Mucosa of stomach (tissue), 1 donor: ENCODE results near the gene LPAR1.

ENCODE experiments used
- H3K27me3 ChIP-seq: one replicate; pipeline ENCODE4 v1.7.0; 2013; ENCODE audit warnings: mild to moderate bottlenecking, low read length; ENCODE audit not compliant: control insufficient read depth, insufficient read depth
- H3K36me3 ChIP-seq: one replicate; pipeline ENCODE4 v1.7.0; 2013; ENCODE audit warnings: low read length; ENCODE audit not compliant: control insufficient read depth, insufficient read depth
- H3K4me1 ChIP-seq: one replicate; pipeline ENCODE4 v1.7.0; 2013; ENCODE audit warnings: mild to moderate bottlenecking, low read length; ENCODE audit not compliant: control insufficient read depth, insufficient read depth
- H3K4me3 ChIP-seq: one replicate; pipeline ENCODE4 v1.7.0; 2013; ENCODE audit warnings: low read length
- H3K9ac ChIP-seq: one replicate; pipeline ENCODE4 v1.7.0; 2013; ENCODE audit warnings: mild to moderate bottlenecking, low read length, moderate library complexity
- H3K9me3 ChIP-seq: one replicate; pipeline ENCODE4 v1.7.0; 2013; ENCODE audit warnings: mild to moderate bottlenecking, low read length, moderate library complexity; ENCODE audit not compliant: control insufficient read depth
- donor health status: Pancreatic carcinoma.

LPAR1 gene, protein sequence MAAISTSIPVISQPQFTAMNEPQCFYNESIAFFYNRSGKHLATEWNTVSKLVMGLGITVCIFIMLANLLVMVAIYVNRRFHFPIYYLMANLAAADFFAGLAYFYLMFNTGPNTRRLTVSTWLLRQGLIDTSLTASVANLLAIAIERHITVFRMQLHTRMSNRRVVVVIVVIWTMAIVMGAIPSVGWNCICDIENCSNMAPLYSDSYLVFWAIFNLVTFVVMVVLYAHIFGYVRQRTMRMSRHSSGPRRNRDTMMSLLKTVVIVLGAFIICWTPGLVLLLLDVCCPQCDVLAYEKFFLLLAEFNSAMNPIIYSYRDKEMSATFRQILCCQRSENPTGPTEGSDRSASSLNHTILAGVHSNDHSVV

DNA sequence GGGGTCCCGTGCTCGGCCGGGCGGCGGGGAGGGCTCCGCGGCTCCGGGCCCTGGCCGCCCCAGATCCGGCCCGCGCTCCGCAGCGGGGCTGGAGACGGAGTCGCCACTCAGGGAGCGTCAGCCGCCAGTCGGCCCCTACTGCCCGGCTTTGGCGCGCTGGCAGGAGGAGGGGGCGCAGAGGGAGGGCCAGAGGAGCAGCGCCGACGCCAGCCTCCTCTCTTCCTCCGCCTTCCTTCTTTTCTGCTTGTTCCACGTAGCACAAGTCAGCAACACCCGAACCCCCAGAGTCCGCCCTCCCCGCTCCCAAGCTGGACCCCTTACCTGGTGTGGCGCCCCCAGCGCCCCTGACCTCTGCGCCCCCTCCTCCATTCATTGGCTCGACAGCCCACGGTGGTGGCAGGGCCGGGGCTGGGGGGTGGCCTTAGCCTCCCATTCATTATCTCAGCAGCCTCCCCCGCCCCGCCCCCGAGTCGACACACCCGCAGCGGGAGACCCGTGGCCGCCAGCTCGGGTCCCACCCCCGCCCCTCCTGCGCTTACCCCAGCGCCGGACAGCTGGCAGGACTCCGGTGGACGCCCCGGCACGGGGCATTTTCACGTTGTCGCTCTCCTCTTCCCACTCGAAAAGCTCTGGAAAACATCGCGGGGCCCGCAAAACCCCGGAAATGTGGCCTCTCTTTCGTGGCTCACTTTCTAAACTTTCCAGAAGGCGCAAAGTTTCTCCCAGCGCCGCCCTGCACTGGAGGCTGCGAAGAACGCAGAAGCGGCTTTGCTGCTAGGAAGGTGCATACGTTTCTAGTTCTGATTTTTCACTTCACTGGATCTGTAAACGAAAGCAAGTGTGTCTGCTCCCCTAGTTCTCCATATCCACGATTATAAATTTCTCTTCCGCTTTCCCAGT lies at the start of gene LPAR1:
LPAR1 (minus strand) TSS at position 140 of the 900 bp plus-strand sequence. CDS start 66,353 bp downstream, outside the sequence.
- no peaks in the 10 kb centered on the region for H3K9me3 ChIP-seq
- peaks cover 15% of the 10 kb centered on the region for H3K4me1 ChIP-seq
- peak within 1 kb of the TSS; percentile 65 for H3K4me3 ChIP-seq
- H3K27me3 ChIP-seq: no peaks in the 10 kb centered on the region
- no peaks in the 10 kb centered on the region for H3K36me3 ChIP-seq
- peak within 1 kb of the TSS; percentile 83 for H3K9ac ChIP-seq

DNA sequence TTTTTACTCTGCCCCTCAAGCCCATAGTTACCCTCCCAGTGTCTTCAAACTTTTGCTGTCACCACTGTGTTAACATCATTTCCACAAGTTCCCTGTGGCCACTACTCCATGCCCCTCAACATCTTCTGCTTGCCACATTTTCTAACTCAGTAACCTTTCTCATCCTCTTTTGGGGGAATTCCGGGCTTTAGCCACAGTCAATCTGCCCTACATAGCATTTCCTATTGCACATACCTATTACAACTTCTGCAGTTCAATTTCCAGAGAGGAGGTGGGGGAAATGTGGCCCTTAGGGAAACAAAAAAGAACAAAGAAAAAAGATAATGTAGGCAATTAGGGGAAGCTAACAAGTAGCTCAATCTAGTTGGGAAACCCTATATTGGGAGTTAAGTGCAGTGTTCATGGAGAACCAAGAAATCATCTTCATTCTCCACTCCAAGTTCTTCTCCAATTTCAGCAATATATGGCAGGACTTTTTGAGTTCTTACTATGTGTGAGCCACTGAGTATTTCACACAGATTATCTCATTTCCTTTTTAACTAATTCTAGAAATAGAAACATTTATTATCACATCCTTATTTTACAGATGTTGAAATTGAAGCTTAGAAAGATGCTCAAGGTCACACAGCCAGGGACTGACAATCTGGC lies 40.2 kb upstream of the LPAR1 start:
- H3K27me3 ChIP-seq: no peaks in the 10 kb centered on the region
- no peak overlapping the region for H3K4me3 ChIP-seq
- H3K36me3 ChIP-seq: no peaks in the 10 kb centered on the region
- no peaks in the 10 kb centered on the region for H3K4me1 ChIP-seq
- no peaks in the 10 kb centered on the region for H3K9me3 ChIP-seq
- no peak overlapping the region for H3K9ac ChIP-seq

GRCh38 chr9:111076519-111076918 lies 38.2 kb upstream of the LPAR1 start:
- Histone ChIP-seq H3K4me1 (no peaks in the 10 kb centered on the region), H3K9me3 (no peaks in the 10 kb centered on the region), H3K9ac (no peak overlapping the region), H3K27me3 (no peaks in the 10 kb centered on the region), H3K4me3 (no peak overlapping the region), H3K36me3 (no peaks in the 10 kb centered on the region)

DNA sequence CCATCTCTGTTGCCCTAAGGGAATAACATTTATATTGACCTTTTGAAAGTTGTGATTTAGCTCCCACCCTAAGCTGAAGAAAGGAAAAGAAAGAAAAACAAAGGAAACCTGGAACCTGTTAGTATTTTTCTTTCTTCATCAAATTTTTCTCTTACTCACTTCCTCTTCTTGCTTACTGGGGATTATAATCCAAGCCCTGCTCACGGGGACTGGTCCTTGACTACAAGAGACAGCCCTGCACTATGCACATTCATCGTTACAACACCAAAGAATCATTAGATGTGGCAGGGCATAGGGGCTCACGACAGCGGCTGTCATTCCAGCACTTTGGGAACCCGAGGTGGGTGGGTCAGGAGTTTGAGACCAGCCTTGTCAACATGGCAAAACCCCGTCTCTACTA lies 37.8 kb upstream of the LPAR1 start:
- H3K4me1 ChIP-seq: no peaks in the 10 kb centered on the region
- no peak overlapping the region for H3K9ac ChIP-seq
- H3K4me3 ChIP-seq: no peak overlapping the region
- H3K36me3 ChIP-seq: no peaks in the 10 kb centered on the region
- H3K9me3 ChIP-seq: no peaks in the 10 kb centered on the region
- H3K27me3 ChIP-seq: no peaks in the 10 kb centered on the region

DNA sequence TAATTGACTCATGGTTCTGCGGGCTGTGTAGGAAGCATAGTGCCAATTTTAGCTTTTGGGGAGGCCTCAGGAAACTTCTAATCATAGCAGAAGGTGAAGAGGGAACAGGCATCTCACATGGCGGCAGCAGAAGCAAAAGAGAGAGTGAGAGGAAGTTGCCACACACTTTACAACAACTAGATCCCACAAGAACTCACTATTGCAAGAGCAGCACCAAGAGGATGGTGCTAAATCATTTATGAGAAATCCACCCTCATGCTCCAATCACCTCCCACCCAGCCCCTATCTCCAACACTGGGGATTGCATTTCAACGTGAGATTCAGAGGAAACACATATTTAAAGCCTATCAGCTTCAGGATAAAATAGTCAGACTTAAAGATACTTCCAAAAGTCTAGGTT lies 36.1 kb upstream of the LPAR1 start:
- Histone ChIP-seq H3K9me3 (no peaks in the 10 kb centered on the region), H3K4me1 (no peaks in the 10 kb centered on the region), H3K36me3 (no peaks in the 10 kb centered on the region), H3K4me3 (no peak overlapping the region), H3K27me3 (no peaks in the 10 kb centered on the region), H3K9ac (no peak overlapping the region)

- Histone ChIP-seq H3K27me3 (no peaks in the 10 kb centered on the region), H3K4me3 (no peak overlapping the region), H3K9ac (no peak overlapping the region), H3K4me1 (no peaks in the 10 kb centered on the region), H3K36me3 (no peaks in the 10 kb centered on the region), H3K9me3 (no peaks in the 10 kb centered on the region)
Measured at GRCh38 chr9:111069183-111069582, 30.9 kb upstream of the LPAR1 start.

GRCh38 chr9:111068771-111069170 lies 30.5 kb upstream of the LPAR1 start:
- H3K9ac ChIP-seq: no peak overlapping the region
- H3K4me3 ChIP-seq: no peak overlapping the region
- H3K36me3 ChIP-seq: no peaks in the 10 kb centered on the region
- H3K4me1 ChIP-seq: no peaks in the 10 kb centered on the region
- H3K27me3 ChIP-seq: no peaks in the 10 kb centered on the region
- no peaks in the 10 kb centered on the region for H3K9me3 ChIP-seq

DNA sequence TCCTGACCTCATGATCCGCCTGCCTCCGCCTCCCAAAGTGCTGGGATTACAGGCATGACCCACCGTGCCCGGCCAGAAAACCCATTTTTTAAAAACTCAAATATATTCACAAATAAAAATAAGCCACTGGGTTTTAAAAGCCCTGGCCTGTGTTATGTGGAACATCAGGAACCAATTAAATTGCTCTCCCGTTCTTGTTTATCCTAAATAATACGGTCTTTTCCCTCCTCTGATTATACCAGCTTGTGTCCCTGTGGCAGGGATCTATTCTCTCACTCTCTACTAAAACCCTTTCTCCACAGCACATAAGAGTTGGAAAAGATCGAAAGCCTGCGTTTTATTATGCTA lies 30.1 kb upstream of the LPAR1 start:
- H3K4me1 ChIP-seq: no peaks in the 10 kb centered on the region
- peaks cover 1% of the 10 kb centered on the region for H3K27me3 ChIP-seq
- no peak overlapping the region for H3K4me3 ChIP-seq
- H3K36me3 ChIP-seq: no peaks in the 10 kb centered on the region
- H3K9me3 ChIP-seq: no peaks in the 10 kb centered on the region
- H3K9ac ChIP-seq: no peak overlapping the region

GRCh38 chr9:111066468-111066867 lies 28.2 kb upstream of the LPAR1 start:
- Histone ChIP-seq H3K4me3 (no peak overlapping the region), H3K27me3 (peaks cover 3% of the 10 kb centered on the region), H3K9me3 (no peaks in the 10 kb centered on the region), H3K36me3 (no peaks in the 10 kb centered on the region), H3K9ac (no peak overlapping the region), H3K4me1 (no peaks in the 10 kb centered on the region)

DNA sequence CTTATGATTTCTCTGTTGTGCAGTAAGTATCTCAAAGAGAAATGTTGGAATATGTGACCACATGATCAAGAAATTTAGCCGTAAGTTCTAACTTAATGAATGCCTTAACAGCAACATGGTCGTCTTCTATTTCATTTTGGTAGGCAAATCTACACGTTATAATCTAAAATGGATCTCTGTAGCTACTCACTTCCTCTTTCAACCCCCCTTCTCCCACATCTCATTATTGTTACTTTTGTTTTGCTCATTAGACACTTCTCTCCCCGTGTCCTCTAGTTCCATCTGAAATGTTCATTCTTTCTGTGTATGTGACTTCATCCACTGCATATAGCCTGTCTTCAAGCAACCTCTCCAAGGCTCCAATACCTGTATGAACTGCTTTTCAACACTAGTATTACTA lies 27.1 kb upstream of the LPAR1 start:
- H3K36me3 ChIP-seq: no peaks in the 10 kb centered on the region
- H3K27me3 ChIP-seq: peaks cover 3% of the 10 kb centered on the region
- H3K9ac ChIP-seq: no peak overlapping the region
- H3K9me3 ChIP-seq: no peaks in the 10 kb centered on the region
- H3K4me1 ChIP-seq: no peaks in the 10 kb centered on the region
- H3K4me3 ChIP-seq: no peak overlapping the region

GRCh38 chr9:111064160-111064837 lies 26.0 kb upstream of the LPAR1 start:
- Histone ChIP-seq H3K4me3 (no peak overlapping the region), H3K9ac (no peak overlapping the region), H3K27me3 (peaks cover 3% of the 10 kb centered on the region), H3K36me3 (no peaks in the 10 kb centered on the region), H3K4me1 (no peaks in the 10 kb centered on the region), H3K9me3 (no peaks in the 10 kb centered on the region)
